ENCODE measurements around the gene PLAC1. TPM values are rescaled to one million over a fixed set of nuclear protein-coding genes. Genes with fewer than 3 reads are reported as not detected.

The PLAC1 gene
- total RNA-seq, 1 experiment from 2014 or later, result 0.34 TPM

DNA sequence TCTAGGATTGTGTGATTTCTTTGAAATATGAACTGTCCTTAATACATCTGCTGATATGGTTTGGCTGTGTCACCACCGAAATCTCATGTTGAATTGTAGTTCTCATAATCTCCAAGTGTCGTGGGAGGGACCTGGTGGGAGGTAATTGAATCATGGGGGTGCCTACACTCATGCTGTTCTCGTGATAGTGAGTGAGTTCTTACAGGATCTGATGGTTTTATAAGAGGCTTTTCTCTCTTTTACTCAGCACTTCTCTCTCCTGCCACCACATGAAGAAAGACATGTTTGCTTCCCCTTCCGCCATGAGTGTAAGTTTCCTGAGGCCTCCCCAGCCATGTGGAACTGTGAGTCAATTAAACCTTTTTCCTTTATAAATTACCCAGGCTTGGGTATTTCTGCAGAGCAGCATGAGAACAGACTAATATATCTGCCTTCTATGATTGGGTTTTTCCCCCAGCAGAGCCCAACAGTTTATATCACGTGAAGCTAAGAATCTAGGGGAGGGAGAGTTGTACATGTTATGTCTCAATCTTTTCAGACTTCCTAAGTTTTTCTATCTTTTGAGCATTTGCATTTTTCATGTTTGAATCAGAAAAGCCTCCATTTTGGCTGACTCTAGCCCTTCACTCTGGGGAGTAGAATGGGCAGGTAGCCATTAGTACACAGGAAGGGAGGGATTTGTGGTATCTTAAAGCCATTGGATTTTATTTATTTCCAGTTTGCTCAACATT, 58.9 kb downstream of the PLAC1 start:
- intact Hi-C loops (cut with micrococcal nuclease), result no loop called here
- no peak for DNase-seq (ENCODE audit: low read depth, low spot score)
- H4K20me1 ChIP-seq (ENCODE audit: insufficient read depth), result no peaks in the 10 kb centered on the region
- H3K79me2 ChIP-seq (ENCODE audit: insufficient read depth, low read length), result no peaks in the 10 kb centered on the region
- ATAC-seq, result no peak
- peaks cover 4% of the 10 kb centered on the region; the same call in 1 of the 2 replicates for H3K27me3 ChIP-seq (ENCODE audit: insufficient read depth, low read length)
- no peaks in the 10 kb centered on the region for H3K9me2 ChIP-seq (ENCODE audit: insufficient read depth)
- H3K9me3 ChIP-seq (ENCODE audit: control insufficient read depth in 1 of 2, insufficient read depth in 1 of 2, low read depth in 1 of 2, low read length in 2 of 2), result no peaks in the 10 kb centered on the region
- ChIA-PET POLR2A (no interaction called here), CTCF (no interaction called here), RAD21 (ENCODE audit: low non-redundant PET in 1 of 2, low total read pairs in 2 of 2, uncharacterized antibody in 2 of 2, unreplicated experiment in 2 of 2) (no interaction called here)
- no peak for TF ChIP-seq POLR2AphosphoS5 (IDR thresholded peaks at IDR 0.05; ENCODE audit: low read depth, low read length)
- no peak for TF ChIP-seq SIN3A (IDR thresholded peaks at IDR 0.05; ENCODE audit: low read depth)
- no peak for TF ChIP-seq JUND (IDR thresholded peaks at IDR 0.05)
- TF ChIP-seq, protein P1, sequence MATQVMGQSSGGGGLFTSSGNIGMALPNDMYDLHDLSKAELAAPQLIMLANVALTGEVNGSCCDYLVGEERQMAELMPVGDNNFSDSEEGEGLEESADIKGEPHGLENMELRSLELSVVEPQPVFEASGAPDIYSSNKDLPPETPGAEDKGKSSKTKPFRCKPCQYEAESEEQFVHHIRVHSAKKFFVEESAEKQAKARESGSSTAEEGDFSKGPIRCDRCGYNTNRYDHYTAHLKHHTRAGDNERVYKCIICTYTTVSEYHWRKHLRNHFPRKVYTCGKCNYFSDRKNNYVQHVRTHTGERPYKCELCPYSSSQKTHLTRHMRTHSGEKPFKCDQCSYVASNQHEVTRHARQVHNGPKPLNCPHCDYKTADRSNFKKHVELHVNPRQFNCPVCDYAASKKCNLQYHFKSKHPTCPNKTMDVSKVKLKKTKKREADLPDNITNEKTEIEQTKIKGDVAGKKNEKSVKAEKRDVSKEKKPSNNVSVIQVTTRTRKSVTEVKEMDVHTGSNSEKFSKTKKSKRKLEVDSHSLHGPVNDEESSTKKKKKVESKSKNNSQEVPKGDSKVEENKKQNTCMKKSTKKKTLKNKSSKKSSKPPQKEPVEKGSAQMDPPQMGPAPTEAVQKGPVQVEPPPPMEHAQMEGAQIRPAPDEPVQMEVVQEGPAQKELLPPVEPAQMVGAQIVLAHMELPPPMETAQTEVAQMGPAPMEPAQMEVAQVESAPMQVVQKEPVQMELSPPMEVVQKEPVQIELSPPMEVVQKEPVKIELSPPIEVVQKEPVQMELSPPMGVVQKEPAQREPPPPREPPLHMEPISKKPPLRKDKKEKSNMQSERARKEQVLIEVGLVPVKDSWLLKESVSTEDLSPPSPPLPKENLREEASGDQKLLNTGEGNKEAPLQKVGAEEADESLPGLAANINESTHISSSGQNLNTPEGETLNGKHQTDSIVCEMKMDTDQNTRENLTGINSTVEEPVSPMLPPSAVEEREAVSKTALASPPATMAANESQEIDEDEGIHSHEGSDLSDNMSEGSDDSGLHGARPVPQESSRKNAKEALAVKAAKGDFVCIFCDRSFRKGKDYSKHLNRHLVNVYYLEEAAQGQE (IDR thresholded peaks at IDR 0.05; ENCODE audit: low read depth), result no peak
- TF ChIP-seq, protein P2, sequence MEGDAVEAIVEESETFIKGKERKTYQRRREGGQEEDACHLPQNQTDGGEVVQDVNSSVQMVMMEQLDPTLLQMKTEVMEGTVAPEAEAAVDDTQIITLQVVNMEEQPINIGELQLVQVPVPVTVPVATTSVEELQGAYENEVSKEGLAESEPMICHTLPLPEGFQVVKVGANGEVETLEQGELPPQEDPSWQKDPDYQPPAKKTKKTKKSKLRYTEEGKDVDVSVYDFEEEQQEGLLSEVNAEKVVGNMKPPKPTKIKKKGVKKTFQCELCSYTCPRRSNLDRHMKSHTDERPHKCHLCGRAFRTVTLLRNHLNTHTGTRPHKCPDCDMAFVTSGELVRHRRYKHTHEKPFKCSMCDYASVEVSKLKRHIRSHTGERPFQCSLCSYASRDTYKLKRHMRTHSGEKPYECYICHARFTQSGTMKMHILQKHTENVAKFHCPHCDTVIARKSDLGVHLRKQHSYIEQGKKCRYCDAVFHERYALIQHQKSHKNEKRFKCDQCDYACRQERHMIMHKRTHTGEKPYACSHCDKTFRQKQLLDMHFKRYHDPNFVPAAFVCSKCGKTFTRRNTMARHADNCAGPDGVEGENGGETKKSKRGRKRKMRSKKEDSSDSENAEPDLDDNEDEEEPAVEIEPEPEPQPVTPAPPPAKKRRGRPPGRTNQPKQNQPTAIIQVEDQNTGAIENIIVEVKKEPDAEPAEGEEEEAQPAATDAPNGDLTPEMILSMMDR (IDR thresholded peaks at IDR 0.05 in 2 of 3, conservative IDR thresholded peaks at IDR 0.05 in 1 of 3; ENCODE audit: borderline replicate concordance in 1 of 3, insufficient read depth in 1 of 3, low read depth in 2 of 3, low read length in 2 of 3), result no peak
- no peak for TF ChIP-seq ELF1 (IDR thresholded peaks at IDR 0.05; ENCODE audit: borderline replicate concordance, low read depth)
- TF ChIP-seq POLR2A (IDR thresholded peaks at IDR 0.05; ENCODE audit: borderline replicate concordance, extremely low read depth, insufficient read depth, insufficient read length), result no peak
- TF ChIP-seq TCF7L2 (IDR thresholded peaks at IDR 0.05; ENCODE audit: borderline replicate concordance, extremely low read depth, insufficient read depth, insufficient read length), result no peak
- TF ChIP-seq, protein P3, sequence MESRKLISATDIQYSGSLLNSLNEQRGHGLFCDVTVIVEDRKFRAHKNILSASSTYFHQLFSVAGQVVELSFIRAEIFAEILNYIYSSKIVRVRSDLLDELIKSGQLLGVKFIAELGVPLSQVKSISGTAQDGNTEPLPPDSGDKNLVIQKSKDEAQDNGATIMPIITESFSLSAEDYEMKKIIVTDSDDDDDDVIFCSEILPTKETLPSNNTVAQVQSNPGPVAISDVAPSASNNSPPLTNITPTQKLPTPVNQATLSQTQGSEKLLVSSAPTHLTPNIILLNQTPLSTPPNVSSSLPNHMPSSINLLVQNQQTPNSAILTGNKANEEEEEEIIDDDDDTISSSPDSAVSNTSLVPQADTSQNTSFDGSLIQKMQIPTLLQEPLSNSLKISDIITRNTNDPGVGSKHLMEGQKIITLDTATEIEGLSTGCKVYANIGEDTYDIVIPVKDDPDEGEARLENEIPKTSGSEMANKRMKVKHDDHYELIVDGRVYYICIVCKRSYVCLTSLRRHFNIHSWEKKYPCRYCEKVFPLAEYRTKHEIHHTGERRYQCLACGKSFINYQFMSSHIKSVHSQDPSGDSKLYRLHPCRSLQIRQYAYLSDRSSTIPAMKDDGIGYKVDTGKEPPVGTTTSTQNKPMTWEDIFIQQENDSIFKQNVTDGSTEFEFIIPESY (IDR thresholded peaks at IDR 0.05; ENCODE audit: extremely low read depth, insufficient replicate concordance, low read length), result no peak
- TF ChIP-seq SP1 (IDR thresholded peaks at IDR 0.05; ENCODE audit: low read depth), result no peak
- TF ChIP-seq, protein P4, sequence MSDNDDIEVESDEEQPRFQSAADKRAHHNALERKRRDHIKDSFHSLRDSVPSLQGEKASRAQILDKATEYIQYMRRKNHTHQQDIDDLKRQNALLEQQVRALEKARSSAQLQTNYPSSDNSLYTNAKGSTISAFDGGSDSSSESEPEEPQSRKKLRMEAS (IDR thresholded peaks at IDR 0.05), result no peak
- no peak for TF ChIP-seq CBX3 (IDR thresholded peaks at IDR 0.05; ENCODE audit: low read depth)
- no peak for TF ChIP-seq ZFX (IDR thresholded peaks at IDR 0.05)
- TF ChIP-seq, protein P5, sequence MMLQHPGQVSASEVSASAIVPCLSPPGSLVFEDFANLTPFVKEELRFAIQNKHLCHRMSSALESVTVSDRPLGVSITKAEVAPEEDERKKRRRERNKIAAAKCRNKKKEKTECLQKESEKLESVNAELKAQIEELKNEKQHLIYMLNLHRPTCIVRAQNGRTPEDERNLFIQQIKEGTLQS (IDR thresholded peaks at IDR 0.05), result no peak
- no peak for TF ChIP-seq EGR1 (IDR thresholded peaks at IDR 0.05; ENCODE audit: low read depth)
- H2AFZ ChIP-seq (ENCODE audit: low read depth, low read length, poor library complexity, severe bottlenecking), result no peak overlapping the region
- H3K27ac ChIP-seq (ENCODE audit: low read depth, low read length), result no peak overlapping the region
- peaks cover 15 to 25% of the 10 kb centered on the region in 2 experiments for H3K4me1 ChIP-seq (ENCODE audit: control insufficient read depth in 1 of 2, insufficient read depth in 2 of 2, low read length in 2 of 2)
- no peak overlapping the region for H3K4me3 ChIP-seq (replicated peaks in 1 of 2; ENCODE audit: low read depth in 1 of 2, low read length in 2 of 2)
- no TSS peak for BruUV-seq (replicated peaks)
- no peak overlapping the region for H3K9ac ChIP-seq (ENCODE audit: low read length)
- no peak overlapping the region for H3K4me2 ChIP-seq (ENCODE audit: low read length)
- no peaks in the 10 kb centered on the region for H3K36me3 ChIP-seq (ENCODE audit: control insufficient read depth in 1 of 2, insufficient read depth in 2 of 2, low read length in 2 of 2)
